ENCODE results near the gene SCYL1.

Gene SCYL1

DNA sequence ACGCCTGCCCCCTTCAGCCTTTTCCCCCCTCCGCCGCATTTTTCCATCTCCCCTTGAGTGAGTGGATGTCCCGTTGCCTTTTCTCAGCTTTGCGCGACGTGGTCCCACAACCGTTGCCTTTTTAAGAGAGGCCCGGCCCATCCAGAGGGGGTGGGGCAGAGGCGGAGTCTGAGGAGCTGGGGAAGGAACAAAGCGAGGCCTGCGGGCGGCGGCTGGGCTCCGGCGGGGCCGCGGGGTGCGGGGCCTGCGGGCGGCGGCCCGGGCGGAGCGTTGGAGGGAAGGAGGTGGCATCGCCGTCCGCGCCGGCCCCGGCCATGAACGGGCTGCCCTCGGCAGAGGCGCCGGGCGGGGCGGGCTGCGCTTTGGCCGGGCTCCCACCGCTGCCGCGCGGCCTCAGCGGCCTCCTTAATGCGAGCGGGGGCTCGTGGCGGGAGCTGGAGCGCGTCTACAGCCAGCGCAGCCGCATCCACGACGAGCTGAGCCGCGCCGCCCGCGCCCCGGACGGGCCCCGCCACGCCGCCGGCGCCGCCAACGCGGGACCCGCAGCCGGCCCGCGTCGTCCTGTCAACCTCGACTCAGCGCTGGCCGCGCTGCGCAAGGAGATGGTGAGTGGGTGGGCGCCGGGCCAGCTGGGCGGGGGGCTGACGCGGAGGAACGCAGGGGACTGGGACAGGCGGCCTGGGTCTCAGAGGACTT is 47.6 kb downstream of the SCYL1 start, which contains the start of gene FAM89B:
Gene FAM89B, plus strand, starts transcription at position 183 of the 696 bp plus-strand sequence. Its CDS starts 132 bp downstream, at position 315.
- DNase-seq, result peak; percentile 96

DNA sequence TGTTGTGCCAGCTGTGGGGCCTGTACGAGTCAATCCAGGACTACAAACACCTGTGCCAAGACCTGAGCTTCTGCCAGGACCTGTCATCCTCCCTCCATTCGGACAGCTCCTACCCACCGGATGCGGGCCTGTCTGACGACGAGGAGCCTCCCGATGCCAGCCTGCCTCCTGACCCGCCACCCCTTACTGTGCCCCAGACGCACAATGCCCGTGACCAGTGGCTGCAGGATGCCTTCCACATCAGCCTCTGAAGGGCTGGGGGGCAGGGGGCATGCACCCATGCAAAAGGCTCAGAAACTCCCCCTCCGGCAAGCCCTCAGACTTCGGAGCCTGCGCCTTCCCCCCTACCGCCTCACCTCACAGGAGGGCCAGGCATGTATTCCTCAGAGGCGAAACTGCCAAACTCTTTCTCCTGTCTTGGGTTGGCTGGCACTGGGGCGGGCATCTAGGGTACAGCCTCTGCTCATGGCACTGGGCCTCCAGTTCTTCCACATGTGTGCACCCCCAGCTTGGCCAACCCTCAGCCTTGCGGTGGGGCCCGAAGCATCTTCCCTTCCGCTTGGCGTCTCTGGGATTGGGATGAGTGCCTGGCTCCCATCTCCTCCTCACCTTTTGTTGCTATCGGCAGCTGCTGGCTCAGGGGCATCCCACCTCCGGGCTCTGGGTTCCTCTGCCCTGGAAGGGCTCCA is 48.7 kb downstream of the SCYL1 start:
- DNase-seq, result no peak

DNA sequence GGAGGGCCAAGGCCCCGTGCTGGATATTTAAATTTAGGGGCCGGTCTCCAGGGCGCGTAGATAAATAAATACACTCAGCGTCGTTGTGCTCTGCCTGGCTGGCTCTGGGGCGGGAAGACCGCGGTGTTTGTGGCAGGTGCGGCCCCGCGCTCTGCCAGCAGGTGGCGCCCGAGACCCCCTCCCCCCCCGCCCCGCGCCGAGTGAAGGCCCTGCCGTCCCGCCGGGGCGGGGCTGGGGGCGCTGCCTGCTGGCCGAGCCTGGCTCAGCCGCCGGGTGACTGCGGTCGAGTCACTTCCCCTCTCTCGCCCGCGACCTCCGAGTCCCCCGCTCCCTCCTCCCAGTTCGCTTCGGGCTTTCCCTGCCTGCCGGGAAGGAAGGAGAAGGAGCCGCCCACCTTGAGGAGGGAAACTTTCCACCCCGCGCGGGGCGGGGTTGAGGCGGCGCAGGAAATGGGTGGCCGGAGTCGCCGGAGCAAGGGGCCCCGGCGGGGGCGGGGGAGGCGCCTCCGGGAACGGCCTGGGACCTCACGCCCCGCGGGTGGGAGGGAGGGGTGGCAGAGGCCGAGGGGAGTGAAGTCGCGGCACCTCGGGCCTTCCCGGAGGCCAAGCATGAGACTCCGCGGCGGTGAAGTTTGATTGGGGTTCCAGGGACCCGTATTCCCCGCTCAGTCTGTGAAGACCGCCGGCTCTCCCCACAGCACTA is 49.4 kb downstream of the SCYL1 start:
- DNase-seq, result peak; percentile 92

DNA sequence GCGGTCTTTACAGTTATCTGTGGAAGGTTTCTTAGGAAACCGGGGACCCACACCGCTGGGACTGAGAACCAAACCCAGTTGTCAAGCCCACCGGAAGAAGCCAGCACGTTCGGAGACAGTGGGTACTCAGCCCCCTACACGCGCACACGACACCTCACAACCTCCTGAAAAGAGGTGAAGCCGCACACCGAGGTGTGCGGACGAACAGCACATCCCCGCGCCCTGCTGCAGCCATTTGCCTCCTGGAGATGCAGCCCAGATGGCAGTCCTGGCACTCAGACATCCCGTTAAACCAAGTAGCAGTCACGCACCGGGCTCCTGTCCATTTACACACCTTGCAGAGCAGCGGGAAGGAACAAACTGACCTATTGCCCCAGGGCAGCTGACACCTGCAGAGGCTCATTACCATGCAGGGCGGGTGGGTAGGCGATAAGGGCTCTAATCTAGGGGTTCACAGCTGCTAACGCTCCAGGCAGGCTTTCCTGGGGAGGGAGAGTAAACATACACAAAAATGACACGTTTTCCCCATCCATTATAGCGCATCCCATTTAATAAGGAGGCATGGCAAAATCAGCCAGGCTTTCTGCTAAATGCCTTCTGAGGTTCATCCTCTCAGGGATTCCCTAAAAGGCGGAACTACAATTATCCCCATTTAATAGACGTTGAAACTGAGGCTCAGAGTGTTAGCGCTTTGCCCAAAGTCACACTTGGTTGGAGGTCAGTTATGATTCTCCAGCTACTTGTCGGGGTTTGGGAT is 50.1 kb downstream of the SCYL1 start:
- no peak for DNase-seq

DNA sequence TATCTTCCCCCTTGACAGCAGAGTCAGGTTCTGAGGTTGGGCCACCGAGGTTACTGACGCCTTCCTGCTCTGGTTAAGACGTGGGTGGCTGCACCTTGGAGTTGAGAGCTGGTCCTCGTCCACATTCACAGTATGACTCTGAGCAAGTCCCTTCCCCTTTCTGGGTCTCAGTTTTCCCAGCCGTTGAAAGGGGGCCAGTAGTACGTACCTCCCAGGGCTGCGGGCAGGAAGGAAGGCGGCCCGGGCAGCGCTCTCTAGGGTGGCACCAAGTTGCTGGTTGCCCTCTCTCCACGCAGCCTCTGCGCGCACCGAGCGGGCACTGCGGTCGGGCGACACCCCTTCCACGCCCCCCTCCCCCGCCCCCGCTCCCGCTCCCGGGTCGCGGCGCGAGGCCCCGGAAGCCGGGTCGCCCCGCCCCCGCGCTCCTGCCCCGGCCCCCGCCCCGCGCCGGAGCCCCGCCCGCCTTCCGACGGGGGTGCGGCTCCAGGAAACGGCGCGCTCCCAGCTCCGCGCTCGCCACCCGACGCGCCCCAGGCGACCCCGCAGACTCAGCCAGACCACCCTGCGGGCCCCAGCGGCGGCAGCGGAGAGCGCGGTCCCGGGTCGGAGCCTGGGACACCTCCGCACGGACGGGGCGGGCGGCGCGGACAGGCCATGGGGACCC is 50.8 kb downstream of the SCYL1 start, which contains the start of gene EHBP1L1:
Gene EHBP1L1, plus strand, starts transcription at position 486 of the 664 bp plus-strand sequence. CDS start 250 bp downstream, outside the sequence.
- DNase-seq, result peak; percentile 91

DNA sequence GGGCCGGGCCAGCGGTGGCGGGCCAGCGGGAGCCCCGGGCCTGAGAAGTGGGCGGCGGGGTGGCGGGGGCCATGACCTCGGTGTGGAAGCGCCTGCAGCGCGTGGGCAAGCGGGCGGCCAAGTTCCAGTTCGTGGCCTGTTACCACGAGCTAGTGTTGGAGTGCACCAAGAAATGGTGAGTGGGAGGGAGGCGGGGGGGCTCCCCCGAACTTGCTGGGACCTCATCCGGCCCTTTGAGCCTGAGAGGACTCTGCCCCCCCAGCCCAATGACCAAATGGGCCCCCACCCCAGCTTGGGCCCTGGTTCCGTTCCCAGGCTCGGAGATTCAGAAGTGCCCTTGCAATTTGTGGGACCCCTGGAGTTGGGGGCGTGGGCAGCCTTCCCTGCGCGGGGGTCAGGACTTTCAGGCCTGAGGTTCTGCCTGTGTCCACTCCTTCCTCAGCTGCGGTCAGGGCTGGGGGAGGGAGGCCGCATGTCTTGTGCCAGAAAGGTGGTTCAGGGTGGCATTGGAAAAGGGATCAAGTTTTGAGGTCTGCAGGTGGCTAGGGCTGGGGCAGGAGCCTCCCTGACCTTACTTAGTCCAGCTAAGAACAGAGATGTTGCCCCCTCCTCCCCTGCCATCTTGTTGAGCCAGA is 51.5 kb downstream of the SCYL1 start:
- DNase-seq, result peak; percentile 29

DNA sequence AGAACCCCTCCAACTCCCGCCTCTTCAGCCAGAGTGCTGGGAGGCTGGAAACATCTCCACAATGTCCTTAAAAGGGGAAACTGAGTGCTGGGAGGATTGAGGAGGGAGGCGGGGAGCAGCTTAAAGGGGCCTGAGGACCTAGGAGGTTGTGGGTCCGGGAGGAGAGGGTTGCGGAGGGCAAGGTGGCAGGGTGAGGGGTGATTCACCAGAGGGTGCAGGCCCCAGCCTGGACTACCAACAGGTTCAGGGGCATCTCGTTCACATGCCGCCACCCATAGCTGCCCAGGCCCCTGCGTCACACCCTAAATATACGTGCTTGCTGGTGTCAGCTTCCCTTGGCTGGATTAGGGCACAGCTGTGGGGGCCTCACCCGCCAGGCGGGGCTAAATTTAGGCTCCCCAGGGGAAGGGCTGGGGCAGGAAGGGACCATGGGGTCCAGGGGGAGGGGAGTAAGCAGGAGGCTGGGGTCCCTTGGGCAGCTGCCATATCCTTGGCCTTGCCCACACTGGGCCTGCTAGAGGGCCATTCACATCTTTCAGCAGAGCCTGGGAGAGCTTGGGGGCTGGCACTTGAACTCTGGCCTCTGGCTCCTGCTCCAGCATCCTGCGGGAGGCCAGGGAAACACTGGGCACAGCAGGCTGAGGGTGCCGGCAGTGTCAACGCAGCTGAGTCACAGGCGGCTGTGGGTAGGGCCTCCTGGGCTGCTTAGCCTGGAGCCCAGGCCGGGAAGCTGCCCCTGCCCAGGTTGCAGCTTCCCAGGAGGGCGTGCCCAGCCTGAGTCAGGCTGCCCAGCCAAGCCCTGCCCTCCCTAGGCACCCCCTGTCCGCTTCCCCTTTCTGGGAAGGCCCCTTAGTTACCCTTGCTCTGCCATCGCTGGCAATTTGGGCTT is 52.2 kb downstream of the SCYL1 start:
- DNase-seq, result peak; percentile 58

DNA sequence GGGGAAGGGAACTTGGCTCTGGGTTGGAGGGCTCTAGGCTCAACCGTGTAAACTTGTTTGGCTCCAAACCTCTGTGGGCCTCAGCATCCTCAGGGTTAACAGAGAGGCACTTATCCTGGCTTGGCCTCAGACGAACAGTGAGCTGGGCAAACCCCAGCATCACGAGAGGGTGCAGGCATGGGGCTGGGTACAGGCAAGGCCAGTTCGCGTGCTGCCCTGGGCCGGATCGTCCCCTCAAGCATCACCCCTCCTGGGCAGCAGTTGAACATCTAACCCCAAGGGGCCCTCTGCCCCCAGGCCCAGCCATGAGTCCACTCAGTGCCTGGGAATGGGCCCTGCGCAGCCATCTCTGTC is 52.9 kb downstream of the SCYL1 start:
- DNase-seq, result no peak

DNA sequence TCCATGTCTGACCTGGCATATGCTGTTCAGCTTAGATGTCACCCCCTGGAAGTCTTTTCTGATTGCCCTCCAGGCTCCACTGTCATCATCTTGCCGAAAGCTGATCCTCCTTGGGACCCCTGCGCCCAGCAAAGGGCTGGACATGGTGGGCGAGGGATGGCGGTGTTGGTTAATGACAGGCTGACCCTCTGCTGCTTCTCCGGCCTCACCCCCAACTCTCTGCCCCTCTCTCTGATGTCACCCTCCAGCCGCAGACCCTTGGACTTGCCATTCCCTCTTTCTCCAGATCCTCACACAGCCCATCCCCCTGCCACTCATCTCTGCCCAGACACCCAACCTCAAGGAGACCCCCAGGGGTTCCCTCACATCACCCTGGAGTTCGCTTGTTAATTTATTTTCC is 53.3 kb downstream of the SCYL1 start:
- DNase-seq, result no peak

DNA sequence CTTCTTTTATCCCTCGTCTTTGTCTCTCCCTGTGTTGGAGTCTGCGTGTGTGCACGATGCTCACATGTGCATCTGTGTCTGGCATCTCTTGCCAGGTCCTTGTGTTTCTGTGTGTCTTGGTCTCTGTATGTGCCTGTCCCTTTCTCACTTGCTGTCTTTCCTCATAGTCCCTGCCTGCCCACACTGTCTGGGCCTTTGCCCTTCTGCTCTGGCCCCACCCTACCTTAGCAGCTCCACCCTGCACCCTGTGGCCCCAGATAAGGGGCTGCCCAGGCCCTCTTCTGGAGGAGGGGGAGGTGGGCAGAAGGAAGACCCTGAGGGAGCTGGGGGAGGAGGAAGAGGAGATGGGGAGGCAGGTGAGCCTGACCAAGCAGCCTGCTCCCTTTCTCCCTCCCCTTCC is 53.8 kb downstream of the SCYL1 start:
- DNase-seq, result no peak

DNA sequence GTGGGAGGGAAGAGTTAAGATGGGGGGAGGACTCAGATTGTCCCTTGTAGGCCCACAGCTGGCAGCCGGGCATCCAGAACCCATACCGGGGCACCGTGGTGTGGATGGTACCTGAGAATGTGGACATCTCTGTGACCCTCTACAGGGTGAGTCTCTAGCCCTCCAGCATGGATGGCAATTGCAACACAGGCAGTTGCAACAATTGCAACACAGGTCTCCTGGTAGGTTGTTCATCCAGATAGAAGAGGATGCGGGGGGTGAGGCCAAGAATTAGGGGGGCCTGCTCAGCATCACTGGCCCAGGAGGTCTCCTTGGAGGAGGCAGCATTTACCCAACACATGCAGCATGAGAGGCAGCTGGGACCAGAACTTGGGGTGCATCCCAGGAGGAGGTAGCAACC is 54.4 kb downstream of the SCYL1 start:
- no peak for DNase-seq

DNA sequence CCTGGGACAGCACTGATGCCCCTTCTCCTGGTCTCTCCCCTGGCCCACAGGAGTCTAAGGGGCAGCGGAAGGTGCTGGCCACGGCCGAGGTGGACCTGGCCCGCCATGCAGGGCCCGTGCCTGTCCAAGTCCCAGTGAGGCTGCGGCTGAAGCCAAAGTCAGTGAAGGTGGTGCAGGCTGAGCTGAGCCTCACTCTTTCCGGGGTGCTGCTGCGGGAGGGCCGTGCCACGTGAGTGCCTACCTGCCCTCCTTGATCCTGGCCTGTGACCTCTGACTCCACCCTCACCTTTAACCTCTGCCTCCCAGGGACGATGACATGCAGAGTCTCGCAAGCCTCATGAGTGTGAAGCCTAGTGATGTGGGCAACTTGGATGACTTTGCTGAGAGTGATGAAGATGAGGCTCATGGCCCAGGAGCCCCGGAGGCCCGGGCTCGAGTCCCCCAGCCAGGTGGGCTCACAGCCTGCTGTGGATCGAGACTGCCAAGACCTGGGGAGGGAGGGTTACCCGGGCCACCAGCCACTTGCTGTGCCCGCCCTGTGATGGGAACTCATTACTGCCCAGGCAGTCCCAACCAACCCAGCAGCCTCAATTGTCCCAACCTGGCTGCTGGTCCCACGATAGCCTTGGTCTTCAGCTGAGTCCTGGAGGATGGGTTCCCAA is 55.3 kb downstream of the SCYL1 start:
- DNase-seq, result no peak

DNA sequence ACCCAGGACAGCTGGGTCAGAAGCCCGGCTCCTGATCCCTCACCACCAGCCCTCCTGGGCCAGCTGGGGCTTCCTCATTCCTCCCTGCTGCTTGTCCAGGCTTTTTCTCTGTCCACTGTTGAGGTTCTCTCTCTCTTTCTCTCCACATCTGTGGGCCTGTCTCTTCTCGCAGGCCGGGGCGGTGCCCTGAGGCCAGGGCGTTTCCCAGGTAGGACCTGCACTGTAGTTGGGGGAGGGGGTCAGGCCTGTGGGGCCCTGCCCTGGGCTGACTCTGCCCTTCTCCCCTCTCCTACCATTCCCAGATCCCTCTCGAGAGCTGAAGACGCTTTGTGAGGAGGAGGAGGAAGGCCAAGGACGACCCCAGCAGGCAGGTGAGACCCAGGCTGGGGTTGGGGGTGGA is 55.9 kb downstream of the SCYL1 start:
- DNase-seq, result no peak

DNA sequence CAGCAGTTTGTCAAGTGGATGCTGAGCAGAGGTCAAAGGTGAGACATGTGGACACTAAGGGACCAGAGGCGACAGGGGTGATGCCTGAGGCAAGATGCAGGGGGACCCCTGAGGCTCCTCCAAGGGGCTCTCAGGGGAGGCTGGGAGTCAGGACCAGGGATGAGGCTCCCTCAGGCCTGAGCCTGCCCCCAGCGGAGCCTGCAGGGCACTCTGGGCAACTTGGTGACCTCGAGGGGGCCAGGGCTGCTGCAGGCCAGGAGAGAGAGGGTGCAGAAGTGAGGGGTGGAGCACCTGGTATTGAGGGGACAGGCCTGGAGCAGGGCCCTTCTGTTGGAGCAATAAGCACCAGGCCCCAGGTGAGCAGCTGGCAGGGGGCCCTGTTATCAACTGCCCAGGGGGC is 57.0 kb downstream of the SCYL1 start:
- DNase-seq, result no peak

DNA sequence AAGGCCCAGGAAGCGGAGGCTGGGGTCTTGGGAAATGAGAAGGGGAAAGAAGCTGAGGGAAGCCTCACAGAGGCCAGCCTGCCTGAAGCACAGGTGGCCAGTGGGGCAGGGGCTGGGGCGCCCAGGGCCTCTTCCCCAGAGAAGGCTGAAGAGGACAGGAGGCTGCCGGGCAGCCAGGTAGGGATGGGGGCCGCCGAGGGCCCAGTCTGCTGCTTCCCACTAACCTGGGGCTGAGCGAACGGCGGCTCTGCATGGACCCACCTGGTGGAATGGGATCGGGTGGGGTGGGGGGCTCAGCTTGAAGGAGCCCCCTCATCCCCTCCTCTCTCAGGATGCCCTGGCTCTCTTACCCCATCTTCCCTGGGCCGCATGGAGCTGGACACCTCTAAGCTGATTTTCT is 58.7 kb downstream of the SCYL1 start:
- DNase-seq, result no peak

DNA sequence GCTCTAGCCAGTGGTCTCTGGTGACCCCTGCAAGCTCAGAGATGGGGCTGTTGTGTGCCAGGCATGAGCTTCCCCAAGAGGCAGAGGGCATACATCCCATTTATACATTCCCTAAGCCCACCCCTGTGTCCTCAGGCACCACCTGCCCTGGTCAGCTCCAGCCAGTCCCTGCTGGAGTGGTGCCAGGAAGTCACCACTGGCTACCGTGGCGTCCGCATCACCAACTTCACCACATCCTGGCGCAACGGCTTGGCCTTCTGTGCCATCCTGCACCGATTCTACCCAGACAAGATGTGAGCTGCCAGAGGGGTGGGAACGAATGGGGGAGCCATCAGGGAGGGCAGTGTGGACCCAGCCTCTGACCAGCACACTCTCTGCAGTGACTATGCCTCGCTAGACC is 59.2 kb downstream of the SCYL1 start:
- DNase-seq, result no peak

DNA sequence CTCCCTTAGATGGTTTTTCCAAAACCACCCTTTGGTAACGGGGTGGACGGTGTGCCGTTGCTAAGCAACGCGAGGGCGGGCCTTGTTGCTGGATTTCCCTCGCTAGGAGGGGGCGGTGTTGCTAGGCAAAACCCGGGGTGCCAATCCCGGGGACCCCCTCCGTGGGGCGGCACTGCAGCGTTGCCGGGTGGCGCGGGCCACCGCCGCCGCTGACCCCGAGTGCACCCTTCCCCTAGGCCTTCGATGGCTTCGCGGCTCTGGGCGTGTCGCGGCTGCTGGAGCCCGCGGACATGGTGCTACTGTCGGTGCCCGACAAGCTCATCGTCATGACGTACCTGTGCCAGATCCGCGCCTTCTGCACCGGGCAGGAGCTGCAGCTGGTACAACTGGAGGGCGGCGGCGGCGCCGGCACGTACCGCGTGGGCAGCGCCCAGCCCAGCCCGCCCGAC is 59.9 kb downstream of the SCYL1 start:
- DNase-seq, result no peak

DNA sequence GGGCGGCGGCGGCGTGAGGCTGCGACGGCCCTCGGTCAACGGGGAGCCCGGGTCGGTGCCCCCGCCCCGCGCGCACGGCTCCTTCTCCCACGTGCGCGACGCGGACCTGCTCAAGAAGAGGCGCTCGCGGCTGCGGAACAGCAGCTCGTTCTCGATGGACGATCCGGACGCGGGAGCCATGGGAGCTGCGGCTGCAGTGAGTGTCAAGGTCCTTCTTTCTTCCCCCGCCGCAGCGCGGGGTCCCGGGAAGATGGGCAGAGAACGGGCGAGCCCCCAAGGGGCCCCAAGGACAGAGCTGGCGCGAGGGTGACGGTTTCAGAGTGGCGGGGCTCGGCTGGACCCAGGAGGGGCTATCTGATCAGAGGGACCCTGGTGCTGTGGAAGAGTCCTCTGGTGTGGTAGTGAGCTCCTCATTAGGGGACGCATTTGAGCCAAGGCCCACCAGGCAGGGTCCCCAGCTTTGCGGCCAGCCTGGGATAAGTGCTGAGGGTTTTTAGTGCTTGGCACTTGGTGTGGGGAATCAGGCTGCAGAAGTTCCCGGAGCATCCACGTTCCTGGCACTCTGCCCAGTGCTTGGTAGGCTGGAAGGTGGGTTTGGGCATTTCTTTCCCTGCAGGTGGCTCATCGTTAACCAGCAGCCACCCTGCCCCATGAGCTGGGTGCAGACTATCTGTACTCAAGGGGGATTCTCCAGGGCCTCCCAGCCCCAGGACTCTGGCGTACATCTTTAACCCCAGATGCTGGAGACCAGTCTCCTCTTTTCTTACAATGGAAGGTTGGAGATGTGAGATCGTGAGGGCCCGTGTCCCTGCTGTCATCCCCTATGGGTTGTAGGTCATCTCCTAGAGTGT is 60.7 kb downstream of the SCYL1 start:
- DNase-seq, result no peak

DNA sequence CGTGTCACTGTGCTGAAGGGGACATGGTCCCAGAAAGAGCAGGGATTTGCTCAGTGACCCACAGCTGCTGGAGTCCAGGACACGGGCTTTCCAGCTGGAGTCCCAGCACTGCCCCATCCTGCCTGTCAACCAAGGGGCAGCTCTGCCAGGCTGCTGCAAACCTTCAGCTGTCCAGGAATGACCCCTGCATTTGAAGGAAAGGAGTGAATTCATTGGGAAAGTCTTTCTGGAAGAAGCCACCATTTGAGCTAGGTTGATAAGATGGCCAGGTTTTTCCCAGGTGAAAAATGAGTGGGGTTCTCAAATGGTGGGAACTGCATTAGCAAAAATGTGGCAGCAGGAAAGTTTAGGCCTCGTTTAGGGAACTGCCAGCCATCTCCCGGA is 61.4 kb downstream of the SCYL1 start:
- no peak for DNase-seq

Data from CD4-positive, alpha-beta T cell treated with Interleukin-6 for 4 hours (primary cell).